Stimulated activated CD4-positive, alpha-beta T cell treated with anti-CD3 and anti-CD28 coated beads, Interleukin-1b, Interleukin-23, amount 100 ng/mL, for 24 hours (primary cell): ENCODE results near the gene CLN6.
"Not testable (repeated sequence)": the region's sequence is repeated elsewhere in the genome, so short reads cannot be mapped to it uniquely, and the experiment has no call there.

Experiments
- DNase-seq, 4 experiments: peaks; one replicate each; pipeline ENCODE4 v3.0.0-alpha.2; 2020; ENCODE audit warnings: low read depth in 4 of 4, low spot score in 1 of 4

Gene CLN6

DNA sequence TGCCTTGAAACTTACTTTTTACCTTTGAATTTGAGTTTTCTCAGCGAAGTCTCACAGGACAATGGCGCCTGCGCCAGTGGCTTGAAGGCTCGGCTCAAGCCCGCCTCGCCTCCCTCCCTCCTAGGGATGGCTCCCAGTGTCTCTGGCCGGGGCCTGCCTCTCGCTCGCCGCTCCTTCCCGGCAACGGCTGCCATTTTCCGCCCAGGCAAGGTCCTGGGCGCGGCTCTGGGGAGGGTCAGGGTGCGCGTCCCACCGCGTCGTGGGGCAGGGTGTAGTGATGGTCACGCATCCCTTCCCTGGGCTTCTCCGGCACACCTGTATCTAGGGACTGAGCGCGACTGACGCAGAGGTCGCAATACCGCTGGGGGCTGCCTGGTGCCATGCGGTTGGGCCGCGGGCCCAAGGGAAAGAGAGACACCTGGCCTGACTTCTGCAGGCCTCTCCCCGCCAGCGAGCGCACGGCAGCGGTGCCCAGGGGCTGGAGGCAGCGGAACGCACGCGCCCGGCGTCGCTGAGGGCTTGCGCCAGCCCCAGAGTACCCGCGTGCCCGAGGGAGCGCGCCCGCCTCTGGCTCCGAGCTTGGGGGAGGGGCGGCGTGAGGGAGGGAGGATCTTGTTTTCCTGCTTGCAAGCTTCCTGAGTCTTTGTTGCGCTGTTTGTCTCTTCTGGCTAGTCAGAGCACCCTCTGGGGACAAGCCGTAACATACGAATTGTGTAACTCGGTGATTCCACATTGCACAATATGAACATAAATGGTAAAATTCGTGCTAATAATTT is 27.3 kb upstream of the CLN6 start:
- DNase-seq, result peak in 2 of 4 experiments; percentile 51 to 65

DNA sequence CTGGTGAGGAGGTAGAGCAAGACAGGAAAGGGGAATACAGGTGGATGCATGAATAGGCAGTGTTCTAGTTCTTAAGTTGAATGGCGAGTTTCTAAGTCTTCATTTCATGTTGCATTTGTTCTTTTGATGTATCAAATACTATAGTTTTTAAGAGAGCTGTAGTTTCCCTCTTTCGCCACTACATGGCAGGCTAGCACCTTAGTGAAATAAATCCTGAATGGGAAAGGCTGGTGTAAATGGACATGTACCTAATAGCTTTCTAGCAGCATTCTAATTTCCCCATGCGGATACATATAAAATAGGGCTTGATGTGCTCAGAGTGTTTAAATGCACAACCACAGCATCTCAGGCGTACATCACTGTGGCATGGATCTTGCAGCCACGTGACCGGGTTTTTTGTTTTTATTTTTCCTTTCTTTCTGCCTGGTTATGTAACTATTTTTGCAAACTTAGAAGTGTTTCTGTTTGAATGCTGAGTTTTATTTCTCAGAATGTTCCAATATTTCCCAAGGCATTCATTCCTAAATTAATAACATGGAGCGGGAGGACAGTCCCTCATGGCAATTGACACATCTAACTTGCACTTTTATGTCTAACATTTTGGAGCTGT is 23.5 kb upstream of the CLN6 start:
- no peak for DNase-seq

DNA sequence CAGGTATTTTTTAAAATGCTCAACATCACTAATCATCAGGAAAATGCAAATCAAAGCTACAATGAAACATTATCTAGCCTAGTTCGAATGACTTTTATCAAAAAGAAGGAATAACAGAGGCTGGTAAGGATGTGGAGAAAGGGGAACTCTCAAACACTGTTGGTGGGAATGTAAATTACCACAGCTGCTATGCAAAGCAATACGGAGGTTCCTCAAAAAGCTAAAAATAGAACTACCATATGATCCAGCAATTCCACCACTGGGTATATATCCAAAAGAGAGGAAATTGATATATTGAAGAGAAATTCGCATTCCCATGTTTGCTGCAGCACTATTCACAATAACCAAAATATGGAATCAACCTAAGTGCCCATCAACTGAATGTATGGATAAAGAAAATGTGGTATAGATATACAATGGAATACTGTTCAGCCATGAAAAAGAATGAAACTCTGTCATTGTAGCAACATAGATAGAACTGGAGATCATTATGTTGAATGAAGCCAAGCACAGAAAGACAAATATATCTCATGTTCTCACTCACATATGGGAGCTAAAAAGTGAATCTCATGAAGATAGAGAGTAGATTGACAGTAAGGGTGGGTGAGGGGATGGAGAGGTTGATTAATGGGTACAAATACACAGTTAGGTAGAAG is 19.7 kb upstream of the CLN6 start:
- no peak for DNase-seq

DNA sequence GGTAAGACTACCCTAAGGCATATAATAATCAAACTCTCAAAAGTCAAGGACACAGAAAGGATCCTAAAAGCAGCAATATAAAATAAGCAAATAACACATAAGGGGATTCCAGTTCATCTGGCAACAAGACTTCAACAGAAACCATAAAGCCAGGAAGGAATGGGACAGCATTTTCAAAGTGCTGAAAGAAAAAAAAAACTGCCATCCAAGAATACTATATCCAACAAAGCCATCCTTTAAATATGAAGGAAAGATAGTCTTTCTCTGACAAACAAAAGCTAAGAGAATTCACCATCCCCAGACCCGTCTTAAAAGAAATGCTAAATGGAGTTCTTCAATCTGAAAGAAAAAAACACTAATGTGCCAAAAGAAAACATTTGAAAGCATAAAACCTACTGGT is 14.7 kb upstream of the CLN6 start:
- no peak for DNase-seq

DNA sequence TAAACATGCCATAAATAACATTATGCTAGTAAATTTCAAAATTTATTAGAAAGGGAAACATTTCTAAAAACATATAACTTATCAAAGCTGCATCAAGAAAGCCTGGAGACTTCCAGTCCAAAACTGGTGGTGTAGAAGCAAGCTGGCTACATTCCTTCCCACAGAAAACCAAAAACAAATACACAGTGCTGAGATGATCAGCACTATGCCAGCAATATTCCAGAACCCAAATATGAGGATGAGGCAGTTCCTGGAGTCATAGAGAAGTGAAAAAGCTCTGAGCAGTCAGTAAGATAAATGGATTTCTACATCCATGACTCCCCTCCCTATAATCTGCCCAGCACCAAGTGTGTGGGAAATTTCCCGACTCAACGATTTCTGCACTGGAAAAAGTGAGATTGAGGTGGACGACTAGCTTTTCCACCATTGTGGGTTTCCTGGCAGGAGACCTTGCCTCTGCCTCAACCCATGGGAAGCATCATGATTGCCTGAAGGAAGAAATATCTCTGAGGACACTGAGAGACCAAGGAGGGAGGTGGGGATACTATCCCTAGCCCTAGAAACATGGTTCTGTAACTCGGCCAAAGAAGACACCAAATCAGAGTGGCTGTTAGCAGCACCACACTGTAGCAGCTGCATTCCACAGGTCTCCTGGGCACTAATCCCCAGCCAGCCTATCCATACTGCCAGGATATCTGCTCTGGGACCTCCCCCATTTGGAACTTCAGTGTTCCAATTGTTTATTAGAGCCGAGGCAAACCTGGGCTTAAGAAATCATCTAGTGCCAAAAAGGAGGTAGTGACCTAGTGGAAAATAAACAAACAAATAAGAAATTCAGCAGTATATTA is 11.8 kb upstream of the CLN6 start:
- no peak for DNase-seq

DNA sequence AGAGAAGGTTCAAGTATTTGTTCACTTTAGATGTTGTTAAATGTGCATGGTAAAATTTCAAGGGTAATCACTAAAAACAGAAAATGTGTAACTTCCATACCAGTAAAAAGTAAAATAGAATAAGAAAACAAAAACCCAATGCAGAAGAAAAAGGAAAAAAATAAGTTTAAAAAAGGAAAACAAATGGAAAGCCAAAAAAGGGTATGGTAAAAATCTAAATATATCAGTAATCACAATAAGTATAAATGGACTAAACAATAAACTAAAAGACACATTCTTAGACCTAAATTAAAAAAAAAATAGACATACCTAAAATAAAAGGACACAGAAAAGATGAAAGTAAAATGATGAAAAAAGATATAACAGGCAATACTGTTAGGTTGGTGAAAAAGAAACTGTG is 9.5 kb upstream of the CLN6 start:
- no peak for DNase-seq

DNA sequence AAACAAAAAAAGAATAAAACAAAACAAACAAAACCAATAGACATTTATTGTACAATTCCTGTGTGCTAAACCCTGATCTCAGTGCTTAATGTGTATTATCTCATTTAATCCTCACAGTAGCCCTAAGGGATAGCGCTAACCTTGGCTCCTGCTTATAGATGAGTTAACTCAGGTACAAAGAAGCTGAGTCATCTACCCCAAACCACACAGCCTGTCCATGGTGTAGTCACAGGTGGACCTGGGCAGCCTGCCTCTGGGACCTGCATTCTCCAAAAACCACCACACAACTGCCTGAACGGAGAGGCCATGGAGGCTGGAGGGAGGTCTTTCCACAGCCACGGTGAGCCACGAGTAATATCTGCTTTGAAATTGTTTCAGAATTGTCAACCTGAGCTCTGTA is 5.5 kb upstream of the CLN6 start:
- no peak for DNase-seq

DNA sequence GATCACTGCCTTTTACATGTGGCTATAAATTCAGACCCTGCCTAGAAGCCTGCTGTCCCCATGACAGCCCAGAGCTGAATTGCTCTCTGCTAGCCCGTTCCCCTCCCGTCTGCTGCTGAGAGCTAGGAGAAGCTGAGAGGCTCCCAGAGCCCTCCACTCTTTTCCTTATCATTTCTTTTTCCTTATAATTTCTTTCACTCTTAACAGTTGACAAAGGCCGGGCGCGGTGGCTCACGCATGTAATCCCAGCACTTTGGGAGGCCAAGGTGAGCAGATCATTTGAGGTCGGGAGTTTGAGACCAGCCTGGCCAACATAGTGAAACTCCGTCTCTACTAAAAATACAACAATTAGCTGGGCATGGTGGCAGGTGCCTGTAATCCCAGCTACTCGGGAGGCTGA is 5.0 kb upstream of the CLN6 start:
- DNase-seq, result not testable (repeated sequence)

DNA sequence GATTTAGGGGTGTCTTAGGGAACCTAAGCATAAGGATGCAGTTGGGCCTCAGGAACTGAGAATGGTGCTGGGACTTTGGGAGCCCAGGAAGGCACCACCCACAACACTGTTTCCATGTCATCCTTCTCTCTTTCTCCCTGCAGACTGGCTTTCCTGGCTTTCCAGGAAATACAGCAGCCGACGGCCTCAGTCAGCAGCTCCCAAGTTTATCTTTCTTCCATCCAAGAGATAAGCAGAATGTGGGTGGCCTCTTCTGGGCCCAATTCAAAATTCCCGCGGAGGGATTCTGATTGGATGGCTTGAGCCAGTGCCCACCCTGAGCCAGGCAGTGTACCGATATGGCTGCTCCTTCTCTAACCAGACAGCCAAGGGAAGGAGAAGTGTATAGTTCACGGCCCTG is 4.5 kb upstream of the CLN6 start:
- no peak for DNase-seq

DNA sequence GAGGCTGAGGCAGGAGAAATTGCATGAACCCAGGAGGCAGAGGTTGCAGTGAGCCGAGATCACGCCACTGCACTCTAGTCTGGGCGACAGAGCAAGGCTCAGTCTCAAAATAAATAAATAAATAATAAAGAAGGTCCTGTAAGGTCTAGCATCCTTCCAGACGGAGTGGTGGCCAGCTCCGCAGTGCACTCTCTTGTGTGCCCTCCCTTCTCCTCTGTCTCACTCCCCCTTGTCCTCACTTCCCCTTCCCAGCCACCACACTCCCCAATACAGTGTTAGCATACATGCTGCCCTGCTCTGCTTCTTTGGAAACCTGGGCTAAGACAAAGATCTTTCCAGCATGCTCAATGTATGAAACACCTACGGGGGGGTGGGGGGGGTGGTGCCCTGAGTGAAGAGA is 3.4 kb upstream of the CLN6 start:
- DNase-seq, result no peak

DNA sequence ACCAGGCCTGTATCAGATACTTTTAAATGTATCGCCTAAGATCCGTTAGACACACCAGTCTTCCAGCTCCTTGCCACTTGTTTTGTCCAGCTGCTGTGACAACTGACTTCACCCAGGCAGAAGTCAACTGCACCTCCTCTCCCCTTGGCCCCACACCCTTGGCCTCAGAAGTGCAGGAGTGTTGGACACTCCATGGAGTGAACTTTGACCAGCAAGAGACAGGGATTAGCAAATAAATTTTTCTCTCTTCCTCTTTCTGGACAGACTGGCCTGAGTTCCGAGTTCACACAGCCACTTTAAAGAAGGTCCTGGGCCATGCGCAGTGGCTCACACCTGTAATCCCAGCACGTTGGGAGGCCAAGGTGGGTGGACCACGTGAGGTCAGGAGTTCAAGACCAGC is 2.9 kb upstream of the CLN6 start:
- DNase-seq, result no peak

DNA sequence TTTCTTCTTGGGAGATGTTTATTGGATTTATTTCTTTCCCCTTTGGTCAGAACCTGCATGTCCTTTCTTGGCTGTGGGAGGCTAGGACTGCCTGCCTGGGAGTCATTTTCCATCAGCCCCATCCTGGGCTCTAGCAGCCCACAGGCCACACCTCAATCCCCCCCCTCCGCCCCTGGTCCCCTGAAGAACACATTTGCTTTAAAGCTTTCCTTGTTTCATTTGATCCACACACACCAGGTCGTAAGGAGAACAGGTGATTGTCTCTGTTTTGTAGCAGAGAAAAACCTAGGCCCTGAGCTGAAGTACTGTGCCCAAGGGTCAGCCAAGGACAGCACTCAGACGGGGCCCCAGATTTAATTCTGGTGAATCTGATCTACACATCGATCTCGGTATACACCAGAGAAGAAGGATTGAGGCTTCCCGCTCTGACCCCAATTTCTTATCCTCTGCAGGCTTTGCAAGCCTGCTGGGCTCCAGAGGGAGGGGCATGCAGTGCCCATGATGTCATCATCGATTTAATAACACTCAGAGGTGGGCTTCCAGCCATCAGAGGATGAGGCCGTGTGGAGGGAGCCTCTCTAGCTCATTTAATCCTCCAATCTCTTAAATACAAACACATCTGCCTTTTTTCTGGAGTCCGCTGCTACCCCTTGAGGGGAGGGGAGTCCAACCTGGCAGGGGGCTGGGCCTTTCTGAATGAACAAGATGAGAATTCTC is 1.7 kb upstream of the CLN6 start:
- no peak for DNase-seq

DNA sequence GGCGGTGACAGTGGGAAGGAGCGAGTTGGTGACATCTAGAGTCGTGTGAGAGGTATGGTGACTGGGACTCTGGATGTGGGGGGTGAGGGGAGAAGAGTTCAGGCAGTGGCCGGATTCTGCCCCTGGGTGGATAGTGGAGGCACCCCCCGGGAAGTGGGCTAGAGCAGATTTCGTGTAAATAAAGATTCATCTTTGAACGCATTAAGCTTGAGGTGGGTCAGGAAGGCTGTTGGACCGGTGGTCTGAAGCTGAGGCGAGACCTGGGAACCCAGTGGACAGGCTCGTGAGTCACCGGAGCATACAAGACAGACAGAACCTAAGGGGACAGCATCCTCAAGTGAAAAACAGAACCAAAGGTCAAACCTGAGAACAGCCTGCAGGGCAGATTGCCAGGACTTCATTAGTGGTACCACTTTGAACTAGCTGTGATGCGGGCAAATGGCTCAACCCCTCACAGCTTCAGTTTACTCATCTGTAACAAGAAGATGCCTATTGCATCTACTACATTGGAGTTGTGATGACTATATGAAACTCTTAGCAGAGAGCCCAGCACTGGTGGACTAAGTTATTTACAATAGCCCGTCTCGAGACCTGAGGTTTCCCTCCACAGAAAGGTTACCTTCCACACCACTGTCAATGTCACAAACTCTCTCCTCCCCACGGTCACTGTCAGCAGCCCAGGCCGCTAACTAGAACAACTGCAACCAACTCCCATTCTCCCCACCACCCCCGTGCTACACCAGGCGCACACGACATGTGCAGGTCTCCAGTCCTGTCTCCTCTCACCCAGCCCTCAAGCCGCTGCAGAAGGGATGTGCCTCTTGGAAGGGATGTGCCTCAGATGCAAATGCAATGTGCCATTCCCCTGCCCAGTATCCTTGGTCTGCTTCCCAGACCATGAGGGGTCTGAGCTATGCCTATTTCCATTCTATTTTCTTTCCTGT is 901 bp upstream of the CLN6 start:
- peak in 1 of 4 experiments; percentile 3 for DNase-seq

DNA sequence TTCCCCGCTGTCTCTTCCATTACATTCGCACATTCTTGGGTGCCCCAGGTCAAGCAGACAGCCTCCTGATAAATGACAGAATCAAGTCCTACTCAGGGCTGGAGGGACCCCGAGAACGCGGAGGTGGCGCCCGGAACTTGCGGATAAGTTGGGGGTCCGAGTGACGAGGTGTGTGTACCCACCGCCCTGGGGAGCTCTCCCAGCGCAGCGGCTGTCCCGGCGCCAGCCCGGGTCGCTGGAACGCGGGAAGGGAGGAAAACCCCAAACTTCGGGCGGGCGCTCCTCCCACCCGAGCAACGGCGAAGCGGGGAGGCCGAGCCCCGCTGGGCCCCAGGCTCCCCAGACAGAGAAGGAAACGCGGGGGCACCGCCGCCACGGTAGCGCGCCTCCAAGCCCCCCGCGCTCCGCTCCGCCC is 550 bp downstream of the CLN6 start:
- DNase-seq, result no peak

DNA sequence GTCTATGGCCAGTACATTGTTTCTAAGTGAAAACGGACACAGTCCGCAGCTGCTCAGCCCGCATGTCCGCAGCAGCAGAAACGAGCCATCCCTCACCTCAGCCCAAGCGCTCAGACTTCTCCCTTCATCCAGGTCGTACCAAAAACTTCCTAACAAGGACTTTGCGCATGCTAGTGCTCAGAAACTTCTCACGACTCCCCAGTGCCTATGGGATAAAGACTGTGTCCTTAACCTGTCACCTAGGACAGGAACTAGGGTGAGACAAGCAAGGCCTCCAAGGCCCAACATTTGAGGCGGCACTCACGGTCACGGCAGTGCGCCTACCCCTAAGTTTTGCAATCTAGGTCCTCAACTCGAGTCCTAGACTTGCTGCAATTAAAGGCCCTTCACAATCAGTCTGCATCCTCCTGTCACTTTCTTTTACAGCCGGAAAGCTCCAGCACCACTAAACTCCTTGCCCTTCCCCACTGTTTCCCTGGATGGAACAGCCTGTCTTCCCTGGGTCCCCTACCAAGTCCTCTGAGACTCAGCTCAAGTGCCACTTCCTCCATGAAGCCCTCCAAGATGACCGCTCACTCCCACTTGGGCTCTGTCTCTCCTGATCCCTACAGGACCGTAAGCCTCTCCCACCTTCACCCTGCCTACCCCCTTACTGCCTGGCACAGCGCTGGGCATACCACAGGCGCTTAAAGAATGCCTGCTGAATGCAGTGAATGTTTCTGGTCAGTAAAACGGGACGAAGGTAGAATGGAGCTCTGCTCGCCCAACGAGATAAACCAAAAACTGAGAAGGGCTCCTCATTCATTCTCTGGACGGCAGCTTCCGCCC is 1.2 kb downstream of the CLN6 start:
- no peak for DNase-seq

DNA sequence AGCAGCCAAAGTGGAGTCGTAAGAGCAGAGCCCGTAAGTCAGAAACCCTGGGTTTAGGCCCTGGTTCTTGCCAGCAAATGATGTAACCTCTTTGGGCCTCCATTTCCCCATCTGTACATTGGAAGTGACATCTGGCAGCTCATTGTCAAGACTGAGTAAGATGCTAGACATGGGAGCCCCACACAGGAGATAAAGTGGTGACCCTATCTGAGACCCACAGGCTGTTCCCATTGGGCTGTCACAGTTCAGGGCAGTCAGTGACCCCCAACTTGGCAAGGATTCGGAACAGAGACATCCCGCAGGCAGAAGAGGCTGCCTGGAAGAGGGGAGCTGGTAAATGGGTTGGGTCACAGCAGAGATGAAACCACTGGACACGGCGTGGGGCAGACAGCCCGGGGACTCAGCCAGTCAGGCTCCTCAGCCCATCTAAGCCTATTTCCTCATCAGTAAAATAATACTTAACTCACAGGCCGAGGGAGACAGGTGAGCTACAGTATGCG is 1.8 kb downstream of the CLN6 start:
- DNase-seq, result no peak

DNA sequence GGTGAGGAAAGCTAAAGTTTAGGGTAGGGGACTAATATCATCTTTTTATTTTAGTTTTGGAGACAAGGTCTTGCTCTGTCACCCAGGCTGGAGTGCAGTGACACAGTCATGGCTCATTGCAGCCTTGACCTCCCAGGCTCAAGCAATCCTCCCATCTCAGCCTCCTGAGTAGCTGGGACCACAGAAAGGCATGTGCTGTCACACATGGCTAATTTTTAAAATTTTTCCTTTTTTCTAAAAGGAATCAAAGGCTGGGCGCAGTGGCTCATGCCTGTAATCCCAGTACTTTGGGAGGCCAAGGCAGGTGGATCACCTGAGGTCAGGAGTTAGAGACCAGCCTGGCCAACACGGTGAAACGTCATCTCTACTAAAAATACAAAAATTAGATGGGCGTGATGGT is 4.1 kb downstream of the CLN6 start:
- DNase-seq, result not testable (repeated sequence)

DNA sequence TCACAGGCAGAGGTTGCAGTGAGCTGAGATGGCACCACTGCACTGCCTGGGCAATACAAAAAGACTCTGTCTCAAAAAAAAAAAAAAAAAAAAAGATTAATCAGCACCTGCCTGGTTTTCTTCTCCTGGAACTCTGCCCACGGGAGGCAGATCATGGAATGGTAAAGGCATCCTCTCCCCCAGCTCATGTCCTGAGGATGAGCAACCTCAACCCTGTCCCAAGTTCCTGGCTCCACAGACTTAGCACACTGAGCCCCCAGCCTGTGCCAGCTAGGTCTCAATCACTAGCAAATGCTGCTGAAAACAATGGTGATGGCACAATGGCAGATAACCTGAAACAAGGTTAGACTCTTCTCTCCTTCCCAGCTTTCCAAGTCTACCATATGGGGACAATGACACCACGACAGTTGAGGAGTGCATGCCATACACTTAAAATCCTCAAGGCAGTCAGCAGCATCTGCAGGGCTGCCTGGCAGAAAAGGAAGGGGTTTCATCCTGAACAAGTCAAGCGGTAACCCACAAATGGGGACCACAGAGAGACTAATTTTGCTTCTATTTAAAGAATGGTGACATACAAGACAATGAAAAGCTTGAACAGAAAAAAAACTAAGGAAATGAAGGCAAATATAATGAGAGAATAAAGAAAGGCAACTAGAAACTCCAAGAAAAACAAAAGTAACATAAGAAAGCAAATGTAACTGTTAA is 4.8 kb downstream of the CLN6 start:
- DNase-seq, result no peak
